ENCODE results near the gene CCDC7.

Gene CCDC7

GRCh38 chr10:32901815-32902214 lies 455.9 kb downstream of the CCDC7 start:
- Histone ChIP-seq H3K9ac (ENCODE audit: low read depth, low read length, poor library complexity, severe bottlenecking) (no peak overlapping the region), H3K9me2 (replicated peaks; ENCODE audit: low read depth, low read length) (no peaks in the 10 kb centered on the region), H2AFZ (ENCODE audit: low read length) (no peak overlapping the region), H3F3A (ENCODE audit: low read depth) (no peaks in the 10 kb centered on the region), H4K20me1 (ENCODE audit: insufficient read depth, low read length, poor library complexity, severe bottlenecking) (no peaks in the 10 kb centered on the region), H3K4me1 (ENCODE audit: insufficient read depth, low read length, poor library complexity, severe bottlenecking) (no peaks in the 10 kb centered on the region), H3K79me2 (ENCODE audit: insufficient read depth, low read length) (no peaks in the 10 kb centered on the region), H3K27me3 (ENCODE audit: insufficient read depth, low read length, poor library complexity, severe bottlenecking) (no peaks in the 10 kb centered on the region), H3K36me3 (ENCODE audit: insufficient read depth, low read length) (peaks cover 65% of the 10 kb centered on the region), H3K9me3 (ENCODE audit: insufficient read depth, low read depth, low read length) (no peaks in the 10 kb centered on the region), H3K4me3 (ENCODE audit: low read length, poor library complexity, severe bottlenecking) (no peak overlapping the region), H3K4me2 (ENCODE audit: low read depth, low read length, poor library complexity, severe bottlenecking) (no peak overlapping the region)
- TF ChIP-seq CTCF (conservative IDR thresholded peaks at IDR 0.05; ENCODE audit: low read length), result no peak
- no peak for TF ChIP-seq EZH2phosphoT487 (IDR thresholded peaks at IDR 0.05; ENCODE audit: borderline replicate concordance)

GRCh38 chr10:32905466-32905865 lies 459.5 kb downstream of the CCDC7 start:
- Histone ChIP-seq H3K9me2 (replicated peaks; ENCODE audit: low read depth, low read length) (no peaks in the 10 kb centered on the region), H3K9ac (ENCODE audit: low read depth, low read length, poor library complexity, severe bottlenecking) (no peak overlapping the region), H4K20me1 (ENCODE audit: insufficient read depth, low read length, poor library complexity, severe bottlenecking) (no peaks in the 10 kb centered on the region), H3K4me1 (ENCODE audit: insufficient read depth, low read length, poor library complexity, severe bottlenecking) (no peaks in the 10 kb centered on the region), H3K9me3 (ENCODE audit: insufficient read depth, low read depth, low read length) (no peaks in the 10 kb centered on the region), H3K36me3 (ENCODE audit: insufficient read depth, low read length) (peaks cover 75% of the 10 kb centered on the region), H2AFZ (ENCODE audit: low read length) (no peak overlapping the region), H3F3A (ENCODE audit: low read depth) (no peaks in the 10 kb centered on the region), H3K79me2 (ENCODE audit: insufficient read depth, low read length) (no peaks in the 10 kb centered on the region), H3K27me3 (ENCODE audit: insufficient read depth, low read length, poor library complexity, severe bottlenecking) (no peaks in the 10 kb centered on the region), H3K4me2 (ENCODE audit: low read depth, low read length, poor library complexity, severe bottlenecking) (no peak overlapping the region), H3K4me3 (ENCODE audit: low read length, poor library complexity, severe bottlenecking) (no peak overlapping the region)
- TF ChIP-seq EZH2phosphoT487 (IDR thresholded peaks at IDR 0.05; ENCODE audit: borderline replicate concordance) (no peak), CTCF (conservative IDR thresholded peaks at IDR 0.05; ENCODE audit: low read length) (no peak)

GRCh38 chr10:32906595-32906994 lies 460.7 kb downstream of the CCDC7 start:
- no peaks in the 10 kb centered on the region for H3K27me3 ChIP-seq (ENCODE audit: insufficient read depth, low read length, poor library complexity, severe bottlenecking)
- no peak overlapping the region for H3K4me3 ChIP-seq (ENCODE audit: low read length, poor library complexity, severe bottlenecking)
- no peaks in the 10 kb centered on the region for H3K9me2 ChIP-seq (replicated peaks; ENCODE audit: low read depth, low read length)
- no peaks in the 10 kb centered on the region for H3F3A ChIP-seq (ENCODE audit: low read depth)
- TF ChIP-seq EZH2phosphoT487 (IDR thresholded peaks at IDR 0.05; ENCODE audit: borderline replicate concordance) (no peak), CTCF (conservative IDR thresholded peaks at IDR 0.05; ENCODE audit: low read length) (no peak)
- no peak overlapping the region for H2AFZ ChIP-seq (ENCODE audit: low read length)
- peaks cover 82% of the 10 kb centered on the region for H3K36me3 ChIP-seq (ENCODE audit: insufficient read depth, low read length)
- no peak overlapping the region for H3K4me2 ChIP-seq (ENCODE audit: low read depth, low read length, poor library complexity, severe bottlenecking)
- H4K20me1 ChIP-seq (ENCODE audit: insufficient read depth, low read length, poor library complexity, severe bottlenecking), result no peaks in the 10 kb centered on the region
- H3K79me2 ChIP-seq (ENCODE audit: insufficient read depth, low read length), result no peaks in the 10 kb centered on the region
- no peaks in the 10 kb centered on the region for H3K9me3 ChIP-seq (ENCODE audit: insufficient read depth, low read depth, low read length)
- H3K9ac ChIP-seq (ENCODE audit: low read depth, low read length, poor library complexity, severe bottlenecking), result no peak overlapping the region
- H3K4me1 ChIP-seq (ENCODE audit: insufficient read depth, low read length, poor library complexity, severe bottlenecking), result no peaks in the 10 kb centered on the region
